Measurements from ENCODE around the gene BCDIN3D.

The BCDIN3D gene

GRCh38 chr12:49888461-49889151 is 45.7 kb upstream of the BCDIN3D start:
- no peak overlapping the region for H3K9ac ChIP-seq (ENCODE audit: low read depth, low read length)
- H4K20me1 ChIP-seq (ENCODE audit: insufficient read depth, low read length): no peaks in the 10 kb centered on the region
- H3K36me3 ChIP-seq (ENCODE audit: insufficient read depth, low read length): no peaks in the 10 kb centered on the region
- peaks cover 2% of the 10 kb centered on the region for H3K27me3 ChIP-seq (ENCODE audit: insufficient read depth, low read length, poor library complexity)
- H3K79me2 ChIP-seq (ENCODE audit: insufficient read depth, low read length): no peaks in the 10 kb centered on the region
- no peak overlapping the region for H3K4me3 ChIP-seq (ENCODE audit: low read depth in 1 of 2, low read length in 2 of 2)
- H3K4me2 ChIP-seq (ENCODE audit: insufficient read depth, low read length): no peak overlapping the region
- DNase-seq (no peak), ATAC-seq (ENCODE audit: insufficient read depth, low read depth) (peak; percentile 56; the same call in 2 of the 3 replicates)
- TF ChIP-seq CTCF (IDR thresholded peaks at IDR 0.05; ENCODE audit: borderline replicate concordance, extremely low read depth, low read length, poor library complexity, severe bottlenecking) (no peak), EZH2 (IDR thresholded peaks at IDR 0.05; ENCODE audit: borderline replicate concordance, low read depth, low read length, severe bottlenecking) (no peak)
- no peaks in the 10 kb centered on the region for H3K4me1 ChIP-seq (ENCODE audit: insufficient read depth, low read length)
- no peak overlapping the region for H2AFZ ChIP-seq (ENCODE audit: low read depth, low read length)
- no peak overlapping the region for H3K27ac ChIP-seq (ENCODE audit: low read length)
- H3K9me3 ChIP-seq (ENCODE audit: insufficient read depth, low read length, severe bottlenecking): no peaks in the 10 kb centered on the region

- DNase-seq: no peak
- H3K27me3 ChIP-seq (ENCODE audit: insufficient read depth, low read length, poor library complexity): peaks cover 2% of the 10 kb centered on the region
- no peak overlapping the region for H2AFZ ChIP-seq (ENCODE audit: low read depth, low read length)
- no peak overlapping the region for H3K4me2 ChIP-seq (ENCODE audit: insufficient read depth, low read length)
- H3K9ac ChIP-seq (ENCODE audit: low read depth, low read length): no peak overlapping the region
- H3K36me3 ChIP-seq (ENCODE audit: insufficient read depth, low read length): no peaks in the 10 kb centered on the region
- no peaks in the 10 kb centered on the region for H4K20me1 ChIP-seq (ENCODE audit: insufficient read depth, low read length)
- no peaks in the 10 kb centered on the region for H3K79me2 ChIP-seq (ENCODE audit: insufficient read depth, low read length)
- TF ChIP-seq EZH2 (IDR thresholded peaks at IDR 0.05; ENCODE audit: borderline replicate concordance, low read depth, low read length, severe bottlenecking) (no peak), CTCF (IDR thresholded peaks at IDR 0.05; ENCODE audit: borderline replicate concordance, extremely low read depth, low read length, poor library complexity, severe bottlenecking) (no peak)
- H3K4me1 ChIP-seq (ENCODE audit: insufficient read depth, low read length): no peaks in the 10 kb centered on the region
- no peaks in the 10 kb centered on the region for H3K9me3 ChIP-seq (ENCODE audit: insufficient read depth, low read length, severe bottlenecking)
- H3K4me3 ChIP-seq (ENCODE audit: low read depth in 1 of 2, low read length in 2 of 2): no peak overlapping the region
- H3K27ac ChIP-seq (ENCODE audit: low read length): no peak overlapping the region
- ATAC-seq (ENCODE audit: insufficient read depth, low read depth): no peak
Observed at GRCh38 chr12:49887536-49888401, 44.9 kb upstream of the BCDIN3D start.

GRCh38 chr12:49887091-49887490 is 44.2 kb upstream of the BCDIN3D start:
- Histone ChIP-seq H4K20me1 (ENCODE audit: insufficient read depth, low read length) (no peaks in the 10 kb centered on the region), H3K79me2 (ENCODE audit: insufficient read depth, low read length) (no peaks in the 10 kb centered on the region), H3K9ac (ENCODE audit: low read depth, low read length) (no peak overlapping the region), H3K36me3 (ENCODE audit: insufficient read depth, low read length) (no peaks in the 10 kb centered on the region), H3K4me2 (ENCODE audit: insufficient read depth, low read length) (no peak overlapping the region), H3K27me3 (ENCODE audit: insufficient read depth, low read length, poor library complexity) (peaks cover 2% of the 10 kb centered on the region), H3K4me3 (ENCODE audit: low read depth in 1 of 2, low read length in 2 of 2) (no peak overlapping the region), H2AFZ (ENCODE audit: low read depth, low read length) (no peak overlapping the region), H3K4me1 (ENCODE audit: insufficient read depth, low read length) (no peaks in the 10 kb centered on the region), H3K9me3 (ENCODE audit: insufficient read depth, low read length, severe bottlenecking) (no peaks in the 10 kb centered on the region), H3K27ac (ENCODE audit: low read length) (no peak overlapping the region)
- ATAC-seq (ENCODE audit: insufficient read depth, low read depth) (no peak), DNase-seq (no peak)
- TF ChIP-seq EZH2 (IDR thresholded peaks at IDR 0.05; ENCODE audit: borderline replicate concordance, low read depth, low read length, severe bottlenecking) (no peak), CTCF (IDR thresholded peaks at IDR 0.05; ENCODE audit: borderline replicate concordance, extremely low read depth, low read length, poor library complexity, severe bottlenecking) (no peak)
